K562 (cell line): ENCODE results near the gene PINK1. TPM values are rescaled to one million over a fixed set of nuclear protein-coding genes. Genes with fewer than 3 reads are reported as not detected.

Source experiments
- EHMT2 ChIP-seq: fragments of 450-650 bp; IDR thresholded peaks from 2 replicates; pipeline ENCODE4 v1.6.1; 2018; ENCODE audit warnings: antibody characterized with exemption
- ELF1 ChIP-seq: fragments of 200-800 bp; sonication (Bioruptor generic); IDR thresholded peaks from 2 replicates; pipeline ENCODE4 v1.6.1; 2016; ENCODE audit warnings: missing genetic modification characterization, missing compliant biosample characterization
- TBL1XR1 ChIP-seq, 2 experiments: IDR thresholded peaks; 2 replicates each; pipeline ENCODE4 v1.6.1; 2012; ENCODE audit warnings: improper control_type of control experiment in 2 of 2, low read length in 2 of 2, mild to moderate bottlenecking in 1 of 2
- polyA plus RNA-seq, 8 experiments: library from polyadenylated mRNA; depleted of rRNA in 4 of 8; stranded (reverse) in 5 of 8; unstranded in 3 of 8; fragments of >200 nt; fragmentation: Nextera tagmentation in 2 of 8; fragmentation: Illumina TruSeq in 1 of 8; extraction: Ambion mirVana in 2 of 8; extraction: Trizol in 1 of 8; gene quantifications; 2 replicates each; pipeline versions ENCODE4 v1.2.1 to v1.2.3, GENCODE V29; 2011 to 2014; ENCODE audit warnings: inconsistent platforms in 1 of 8, missing spikeins in 1 of 8
- total RNA-seq, 7 experiments: library from RNA; depleted of rRNA in 6 of 7; stranded (reverse); fragments of >200 nt in 6 of 7; fragmentation: Illumina TruSeq in 2 of 7; extraction: Trizol in 2 of 7; gene quantifications; 2 replicates each; pipeline versions ENCODE4 v1.2.1 to v1.2.3, GENCODE V29; 2011 to 2021; ENCODE audit warnings: low replicate concordance in 1 of 7
- TF ChIP-seq, protein P1 (sequence below): fragments of 200-800 bp; sonication (Bioruptor generic); IDR thresholded peaks from 2 replicates; pipeline ENCODE4 v1.6.1; 2017; ENCODE audit warnings: missing genetic modification characterization, missing compliant biosample characterization
- TF ChIP-seq, protein P2 (sequence below): fragments of 250-450 bp; sonication (Bioruptor Pico); IDR thresholded peaks from 2 replicates; pipeline ENCODE4 v1.4.0; 2020
- TF ChIP-seq, protein P3 (sequence below): IDR thresholded peaks from 3 replicates; pipeline ENCODE4 v1.6.1; 2011; ENCODE audit warnings: borderline replicate concordance, mild to moderate bottlenecking, moderate library complexity; ENCODE audit not compliant: insufficient read length; ENCODE audit errors: extremely low read depth

PINK1 gene
- total and polyA plus RNA-seq, 9 of the 15 experiments (the other 6 are each of a cell fraction or from before 2014, with no cell fraction given): 1.5 to 11.3 (median 6.8) TPM

DNA sequence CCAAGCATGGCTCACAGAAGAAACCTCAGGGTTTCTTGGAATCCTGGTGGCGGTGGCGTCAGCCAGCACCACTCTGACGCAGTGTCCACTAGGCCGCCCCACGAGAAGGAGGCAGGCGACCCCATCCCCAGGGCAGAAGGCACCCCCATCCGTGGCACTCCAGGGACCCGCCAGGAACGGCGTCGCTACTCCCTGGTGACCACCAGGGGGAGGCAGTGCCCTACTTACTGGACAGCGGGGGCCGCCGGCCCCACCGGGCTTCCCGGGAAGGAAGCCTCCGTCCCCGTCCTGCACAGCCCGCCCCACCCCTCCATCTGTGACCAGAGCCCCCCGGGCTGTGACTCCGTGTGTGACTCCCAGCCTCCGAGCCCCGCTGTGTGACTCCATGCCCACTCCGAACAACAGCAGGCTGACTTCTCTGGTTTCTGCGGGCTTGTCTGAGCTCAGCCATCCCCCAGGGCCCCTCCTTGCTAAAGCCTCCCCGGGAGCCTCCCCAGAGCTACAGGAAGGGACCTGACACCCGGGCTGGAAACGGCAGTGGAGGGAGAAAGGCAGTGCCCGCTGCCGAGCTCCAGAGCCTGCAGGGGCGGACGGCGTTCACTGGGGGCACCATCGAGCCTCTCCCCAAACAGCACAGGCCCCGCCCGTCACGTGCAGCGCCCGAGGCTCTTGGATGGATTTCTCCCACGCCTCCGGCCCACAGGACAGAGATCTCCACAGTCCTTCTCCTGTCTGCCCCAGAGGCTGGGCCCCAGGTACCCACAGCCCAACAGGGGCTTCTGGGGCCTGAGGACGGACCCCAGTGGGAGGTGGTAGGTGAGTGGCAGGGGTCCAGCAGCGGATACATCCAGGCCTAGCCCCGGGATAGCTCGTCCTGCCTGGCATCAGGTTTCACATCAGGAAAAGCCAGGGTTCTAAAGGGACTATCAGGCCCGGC is 63.4 kb downstream of the PINK1 start (continued):
- TF ChIP-seq, protein P1, sequence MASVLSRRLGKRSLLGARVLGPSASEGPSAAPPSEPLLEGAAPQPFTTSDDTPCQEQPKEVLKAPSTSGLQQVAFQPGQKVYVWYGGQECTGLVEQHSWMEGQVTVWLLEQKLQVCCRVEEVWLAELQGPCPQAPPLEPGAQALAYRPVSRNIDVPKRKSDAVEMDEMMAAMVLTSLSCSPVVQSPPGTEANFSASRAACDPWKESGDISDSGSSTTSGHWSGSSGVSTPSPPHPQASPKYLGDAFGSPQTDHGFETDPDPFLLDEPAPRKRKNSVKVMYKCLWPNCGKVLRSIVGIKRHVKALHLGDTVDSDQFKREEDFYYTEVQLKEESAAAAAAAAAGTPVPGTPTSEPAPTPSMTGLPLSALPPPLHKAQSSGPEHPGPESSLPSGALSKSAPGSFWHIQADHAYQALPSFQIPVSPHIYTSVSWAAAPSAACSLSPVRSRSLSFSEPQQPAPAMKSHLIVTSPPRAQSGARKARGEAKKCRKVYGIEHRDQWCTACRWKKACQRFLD (CRISPR knock-in tag): no peak
- TF ChIP-seq, protein P2, sequence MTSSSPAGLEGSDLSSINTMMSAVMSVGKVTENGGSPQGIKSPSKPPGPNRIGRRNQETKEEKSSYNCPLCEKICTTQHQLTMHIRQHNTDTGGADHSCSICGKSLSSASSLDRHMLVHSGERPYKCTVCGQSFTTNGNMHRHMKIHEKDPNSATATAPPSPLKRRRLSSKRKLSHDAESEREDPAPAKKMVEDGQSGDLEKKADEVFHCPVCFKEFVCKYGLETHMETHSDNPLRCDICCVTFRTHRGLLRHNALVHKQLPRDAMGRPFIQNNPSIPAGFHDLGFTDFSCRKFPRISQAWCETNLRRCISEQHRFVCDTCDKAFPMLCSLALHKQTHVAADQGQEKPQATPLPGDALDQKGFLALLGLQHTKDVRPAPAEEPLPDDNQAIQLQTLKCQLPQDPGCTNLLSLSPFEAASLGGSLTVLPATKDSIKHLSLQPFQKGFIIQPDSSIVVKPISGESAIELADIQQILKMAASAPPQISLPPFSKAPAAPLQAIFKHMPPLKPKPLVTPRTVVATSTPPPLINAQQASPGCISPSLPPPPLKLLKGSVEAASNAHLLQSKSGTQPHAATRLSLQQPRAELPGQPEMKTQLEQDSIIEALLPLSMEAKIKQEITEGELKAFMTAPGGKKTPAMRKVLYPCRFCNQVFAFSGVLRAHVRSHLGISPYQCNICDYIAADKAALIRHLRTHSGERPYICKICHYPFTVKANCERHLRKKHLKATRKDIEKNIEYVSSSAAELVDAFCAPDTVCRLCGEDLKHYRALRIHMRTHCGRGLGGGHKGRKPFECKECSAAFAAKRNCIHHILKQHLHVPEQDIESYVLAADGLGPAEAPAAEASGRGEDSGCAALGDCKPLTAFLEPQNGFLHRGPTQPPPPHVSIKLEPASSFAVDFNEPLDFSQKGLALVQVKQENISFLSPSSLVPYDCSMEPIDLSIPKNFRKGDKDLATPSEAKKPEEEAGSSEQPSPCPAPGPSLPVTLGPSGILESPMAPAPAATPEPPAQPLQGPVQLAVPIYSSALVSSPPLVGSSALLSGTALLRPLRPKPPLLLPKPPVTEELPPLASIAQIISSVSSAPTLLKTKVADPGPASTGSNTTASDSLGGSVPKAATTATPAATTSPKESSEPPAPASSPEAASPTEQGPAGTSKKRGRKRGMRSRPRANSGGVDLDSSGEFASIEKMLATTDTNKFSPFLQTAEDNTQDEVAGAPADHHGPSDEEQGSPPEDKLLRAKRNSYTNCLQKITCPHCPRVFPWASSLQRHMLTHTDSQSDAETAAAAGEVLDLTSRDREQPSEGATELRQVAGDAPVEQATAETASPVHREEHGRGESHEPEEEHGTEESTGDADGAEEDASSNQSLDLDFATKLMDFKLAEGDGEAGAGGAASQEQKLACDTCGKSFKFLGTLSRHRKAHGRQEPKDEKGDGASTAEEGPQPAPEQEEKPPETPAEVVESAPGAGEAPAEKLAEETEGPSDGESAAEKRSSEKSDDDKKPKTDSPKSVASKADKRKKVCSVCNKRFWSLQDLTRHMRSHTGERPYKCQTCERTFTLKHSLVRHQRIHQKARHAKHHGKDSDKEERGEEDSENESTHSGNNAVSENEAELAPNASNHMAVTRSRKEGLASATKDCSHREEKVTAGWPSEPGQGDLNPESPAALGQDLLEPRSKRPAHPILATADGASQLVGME (CRISPR knock-in tag): 0 out of 2 replicates have a peak, but pooled peaks have one; percentile 46
- TF ChIP-seq ELF1: no peak; the same call in 1 of the 2 replicates
- TF ChIP-seq TBL1XR1 (IDR thresholded peaks at IDR 0.05; ENCODE audit: low read length in 2 of 2): 0 out of 4 replicates have a peak, but pooled peaks of 1 of the 2 experiments have one; percentile 44
- TF ChIP-seq EHMT2: no peak
- TF ChIP-seq, protein P3, sequence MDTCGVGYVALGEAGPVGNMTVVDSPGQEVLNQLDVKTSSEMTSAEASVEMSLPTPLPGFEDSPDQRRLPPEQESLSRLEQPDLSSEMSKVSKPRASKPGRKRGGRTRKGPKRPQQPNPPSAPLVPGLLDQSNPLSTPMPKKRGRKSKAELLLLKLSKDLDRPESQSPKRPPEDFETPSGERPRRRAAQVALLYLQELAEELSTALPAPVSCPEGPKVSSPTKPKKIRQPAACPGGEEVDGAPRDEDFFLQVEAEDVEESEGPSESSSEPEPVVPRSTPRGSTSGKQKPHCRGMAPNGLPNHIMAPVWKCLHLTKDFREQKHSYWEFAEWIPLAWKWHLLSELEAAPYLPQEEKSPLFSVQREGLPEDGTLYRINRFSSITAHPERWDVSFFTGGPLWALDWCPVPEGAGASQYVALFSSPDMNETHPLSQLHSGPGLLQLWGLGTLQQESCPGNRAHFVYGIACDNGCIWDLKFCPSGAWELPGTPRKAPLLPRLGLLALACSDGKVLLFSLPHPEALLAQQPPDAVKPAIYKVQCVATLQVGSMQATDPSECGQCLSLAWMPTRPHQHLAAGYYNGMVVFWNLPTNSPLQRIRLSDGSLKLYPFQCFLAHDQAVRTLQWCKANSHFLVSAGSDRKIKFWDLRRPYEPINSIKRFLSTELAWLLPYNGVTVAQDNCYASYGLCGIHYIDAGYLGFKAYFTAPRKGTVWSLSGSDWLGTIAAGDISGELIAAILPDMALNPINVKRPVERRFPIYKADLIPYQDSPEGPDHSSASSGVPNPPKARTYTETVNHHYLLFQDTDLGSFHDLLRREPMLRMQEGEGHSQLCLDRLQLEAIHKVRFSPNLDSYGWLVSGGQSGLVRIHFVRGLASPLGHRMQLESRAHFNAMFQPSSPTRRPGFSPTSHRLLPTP: no peak
